ENCODE results near the gene RNF227.

RNF227 gene

GRCh38 chr17:7935859-7936258, 19.8 kb upstream of the RNF227 start:
- no peak for TF ChIP-seq CTCF (IDR thresholded peaks at IDR 0.05)

GRCh38 chr17:7932949-7933348, 16.9 kb upstream of the RNF227 start:
- peak; percentile 23; the same call in 1 of the 2 replicates for TF ChIP-seq CTCF (IDR thresholded peaks at IDR 0.05)

- no peak for TF ChIP-seq CTCF (IDR thresholded peaks at IDR 0.05)
Observed at GRCh38 chr17:7932483-7932891, 16.4 kb upstream of the RNF227 start.

- TF ChIP-seq CTCF (IDR thresholded peaks at IDR 0.05): no peak
Observed at GRCh38 chr17:7931709-7932482, 15.8 kb upstream of the RNF227 start, which contains the start of the genes CNTROB and TRAPPC1. Gene CNTROB, plus strand, starts transcription at chr17:7932206. Its CDS starts 874 bp downstream, at chr17:7933080. Gene TRAPPC1, minus strand, starts transcription at chr17:7931946. Its CDS starts 117 bp downstream, at chr17:7931829.

GRCh38 chr17:7930841-7931631, 14.9 kb upstream of the RNF227 start:
- no peak for TF ChIP-seq CTCF (IDR thresholded peaks at IDR 0.05)

- no peak for TF ChIP-seq CTCF (IDR thresholded peaks at IDR 0.05)
Observed at GRCh38 chr17:7929158-7930023, 13.3 kb upstream of the RNF227 start, which contains the start of gene KCNAB3. Gene KCNAB3, minus strand, starts transcription at chr17:7929856. Its CDS starts 421 bp downstream, at chr17:7929435.

- no peak for TF ChIP-seq CTCF (IDR thresholded peaks at IDR 0.05)
Observed at GRCh38 chr17:7927596-7927995, 11.5 kb upstream of the RNF227 start.

All from LNCAP (cell line).